DOHH2 (cell line): ENCODE results near the gene ADNP.

ENCODE experiments used
- H3F3A ChIP-seq: fragments of 200-600 bp; sonication (generic), shearing (Covaris generic); 2 replicates; pipeline ENCODE4 v1.6.0; 2016; ENCODE audit warnings: antibody characterized with exemption, mild to moderate bottlenecking; ENCODE audit not compliant: control insufficient read depth, insufficient read depth
- H3K27ac ChIP-seq: fragments of 200-600 bp; sonication (generic); 2 replicates; pipeline ENCODE4 v1.5.1; 2014; ENCODE audit warnings: low read depth, mild to moderate bottlenecking, low read length, moderate library complexity
- H3K27me3 ChIP-seq: fragments of 200-600 bp; sonication (generic); 2 replicates; pipeline ENCODE4 v1.6.1; 2014; ENCODE audit warnings: mild to moderate bottlenecking, low read length, mixed read lengths; ENCODE audit not compliant: control insufficient read depth
- H3K36me3 ChIP-seq: fragments of 200-600 bp; sonication (generic); 2 replicates; pipeline ENCODE4 v1.6.1; 2014; ENCODE audit warnings: mild to moderate bottlenecking, low read length, moderate library complexity, mixed read lengths; ENCODE audit not compliant: control insufficient read depth
- H3K4me1 ChIP-seq: fragments of 200-600 bp; sonication (generic); 2 replicates; pipeline ENCODE4 v1.6.1; 2014; ENCODE audit warnings: mild to moderate bottlenecking, low read length, mixed read lengths; ENCODE audit not compliant: control insufficient read depth
- H3K4me2 ChIP-seq: fragments of 200-600 bp; sonication (generic); 2 replicates; pipeline ENCODE4 v1.6.0; 2014; ENCODE audit warnings: mild to moderate bottlenecking, low read length, moderate library complexity
- H3K4me3 ChIP-seq: fragments of 200-600 bp; sonication (generic); 2 replicates; pipeline ENCODE4 v1.5.1; 2014; ENCODE audit warnings: mild to moderate bottlenecking, low read length, mixed read lengths
- H3K79me2 ChIP-seq: fragments of 200-600 bp; sonication (generic); 2 replicates; pipeline ENCODE4 v1.6.1; 2014; ENCODE audit warnings: mild to moderate bottlenecking, low read length, mixed read lengths; ENCODE audit not compliant: control insufficient read depth
- H3K9me2 ChIP-seq: fragments of 200-600 bp; sonication (generic); replicated peaks from 2 replicates; pipeline ENCODE4 v1.6.1; 2014; ENCODE audit warnings: mild to moderate bottlenecking, low read length, mixed read lengths; ENCODE audit not compliant: control insufficient read depth
- H3K9me3 ChIP-seq: fragments of 200-600 bp; sonication (generic); 2 replicates; pipeline ENCODE4 v1.6.1; 2014; ENCODE audit warnings: antibody characterized with exemption, low read length, mixed read lengths; ENCODE audit not compliant: control insufficient read depth, insufficient read depth
- H4K20me1 ChIP-seq: fragments of 200-600 bp; sonication (generic); 2 replicates; pipeline ENCODE4 v1.6.0; 2014; ENCODE audit warnings: low read depth, mild to moderate bottlenecking, antibody characterized with exemption, low read length, moderate library complexity; ENCODE audit not compliant: control insufficient read depth, insufficient read depth
- CTCF ChIP-seq: fragments of 200-600 bp; sonication (generic); IDR thresholded peaks from one replicate; pipeline ENCODE4 v1.5.1; 2014; ENCODE audit warnings: antibody characterized with exemption, mild to moderate bottlenecking, low read depth, low read length; ENCODE audit not compliant: poor library complexity, severe bottlenecking
- EZH2phosphoT487 ChIP-seq: fragments of 200-600 bp; sonication (generic); IDR thresholded peaks from 2 replicates; pipeline ENCODE4 v1.6.1; 2017; ENCODE audit warnings: borderline replicate concordance, mild to moderate bottlenecking, antibody characterized with exemption, low read length, moderate library complexity, mixed read lengths

ADNP gene

GRCh38 chr20:50969435-50969834, 38.2 kb upstream of the ADNP start:
- Histone ChIP-seq H3K9me3 (no peaks in the 10 kb centered on the region), H4K20me1 (no peaks in the 10 kb centered on the region), H3K4me3 (no peak overlapping the region), H3K79me2 (no peaks in the 10 kb centered on the region), H3K36me3 (no peaks in the 10 kb centered on the region), H3K4me2 (no peak overlapping the region), H3K27ac (no peak overlapping the region), H3K9me2 (no peaks in the 10 kb centered on the region), H3K27me3 (peaks cover 14% of the 10 kb centered on the region; the same call in 1 of the 2 replicates), H3K4me1 (no peaks in the 10 kb centered on the region), H3F3A (no peaks in the 10 kb centered on the region)
- TF ChIP-seq EZH2phosphoT487 (no peak), CTCF (no peak)

DNA sequence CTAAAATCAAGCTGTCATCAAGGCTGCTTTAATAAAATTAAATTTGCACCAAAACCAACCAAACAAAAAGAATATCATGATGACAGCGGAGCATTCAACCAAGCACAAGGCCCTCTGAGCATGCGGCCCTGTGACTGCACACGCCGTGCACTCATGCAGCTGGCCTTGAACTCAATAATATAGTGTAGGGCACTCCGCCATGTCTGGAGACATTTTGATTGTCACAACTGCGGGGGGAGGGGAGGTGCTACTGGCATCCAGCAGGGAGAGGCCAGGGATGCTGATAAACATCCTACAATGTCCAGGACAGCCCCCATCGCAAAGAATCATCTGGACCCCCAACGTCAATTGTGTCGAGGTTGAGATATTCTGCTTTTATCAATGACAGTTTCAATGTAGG, 37.1 kb upstream of the ADNP start:
- Histone ChIP-seq H3K9me2 (no peaks in the 10 kb centered on the region), H3K4me3 (no peak overlapping the region), H3K4me1 (no peaks in the 10 kb centered on the region), H3K79me2 (no peaks in the 10 kb centered on the region), H3K27ac (no peak overlapping the region), H4K20me1 (no peaks in the 10 kb centered on the region), H3K9me3 (no peaks in the 10 kb centered on the region), H3K27me3 (peaks cover 14% of the 10 kb centered on the region; the same call in 1 of the 2 replicates), H3F3A (no peaks in the 10 kb centered on the region), H3K36me3 (no peaks in the 10 kb centered on the region), H3K4me2 (no peak overlapping the region)
- no peak for TF ChIP-seq CTCF
- TF ChIP-seq EZH2phosphoT487, result no peak

- Histone ChIP-seq H3K9me3 (no peaks in the 10 kb centered on the region), H3K36me3 (no peaks in the 10 kb centered on the region), H3K4me1 (no peaks in the 10 kb centered on the region), H3K79me2 (no peaks in the 10 kb centered on the region), H3K27ac (no peak overlapping the region), H4K20me1 (no peaks in the 10 kb centered on the region), H3K27me3 (peaks cover 11% of the 10 kb centered on the region; the same call in 1 of the 2 replicates), H3K4me2 (no peak overlapping the region), H3F3A (no peaks in the 10 kb centered on the region), H3K4me3 (no peak overlapping the region), H3K9me2 (no peaks in the 10 kb centered on the region)
- TF ChIP-seq CTCF (no peak), EZH2phosphoT487 (no peak)
Observed at GRCh38 chr20:50967586-50967985, 36.3 kb upstream of the ADNP start.
